Stimulated activated CD8-positive, alpha-beta memory T cell treated with anti-CD3 and anti-CD28 coated beads, Interleukin-2, amount 100 ng/mL, for 1 hour (primary cell): ENCODE measurements around the gene PIK3AP1.

ENCODE experiments used
- DNase-seq, 2 donors: peaks; one replicate each; pipeline ENCODE4 v3.0.0-alpha.2; 2020; ENCODE audit warnings: low read depth in 2 of 2

PIK3AP1 gene

DNA sequence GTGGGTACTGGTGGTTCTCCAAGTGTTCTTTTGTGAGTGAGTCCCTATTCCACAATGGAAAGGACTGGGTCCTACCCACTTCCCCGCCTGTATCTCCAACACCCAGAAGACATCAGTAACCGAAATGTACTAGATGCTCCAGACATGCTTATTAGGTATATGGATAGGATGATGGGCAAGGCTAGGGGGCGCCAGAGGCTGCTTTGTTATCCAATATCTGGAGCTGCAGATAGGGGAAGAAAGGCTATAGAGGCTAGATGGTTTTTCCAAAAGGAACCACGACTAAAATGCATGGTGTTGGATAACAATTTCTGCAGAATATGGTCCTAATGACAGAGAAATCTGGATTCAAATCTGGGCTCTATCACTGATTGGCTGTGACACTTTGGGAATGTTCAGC, 77.3 kb downstream of the PIK3AP1 start:
- peak; percentile 23 to 31 for DNase-seq

- DNase-seq, result no peak
Measured at GRCh38 chr10:96642530-96642929, 77.8 kb downstream of the PIK3AP1 start.

GRCh38 chr10:96641396-96642295, 78.7 kb downstream of the PIK3AP1 start:
- DNase-seq, result no peak

DNA sequence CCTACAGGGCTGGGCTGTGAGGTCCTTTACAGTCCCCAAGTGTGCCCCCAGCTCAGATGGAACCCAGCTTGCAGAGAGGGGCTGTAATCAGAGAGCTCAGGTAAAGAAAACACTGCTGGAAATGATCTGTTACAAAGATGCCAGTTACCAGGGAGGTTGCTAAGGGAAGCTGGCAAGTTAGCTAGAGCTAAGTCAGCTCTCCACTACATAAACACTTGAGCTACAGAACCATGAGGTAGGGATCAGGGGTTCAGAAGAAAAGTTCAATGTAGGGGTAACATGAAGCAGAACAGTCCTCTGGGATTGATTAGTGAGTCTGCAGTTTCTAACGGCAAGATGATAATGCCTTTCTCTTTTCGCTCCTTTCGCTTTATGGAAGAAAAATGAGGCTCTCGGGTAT, 80.4 kb downstream of the PIK3AP1 start:
- no peak for DNase-seq

DNA sequence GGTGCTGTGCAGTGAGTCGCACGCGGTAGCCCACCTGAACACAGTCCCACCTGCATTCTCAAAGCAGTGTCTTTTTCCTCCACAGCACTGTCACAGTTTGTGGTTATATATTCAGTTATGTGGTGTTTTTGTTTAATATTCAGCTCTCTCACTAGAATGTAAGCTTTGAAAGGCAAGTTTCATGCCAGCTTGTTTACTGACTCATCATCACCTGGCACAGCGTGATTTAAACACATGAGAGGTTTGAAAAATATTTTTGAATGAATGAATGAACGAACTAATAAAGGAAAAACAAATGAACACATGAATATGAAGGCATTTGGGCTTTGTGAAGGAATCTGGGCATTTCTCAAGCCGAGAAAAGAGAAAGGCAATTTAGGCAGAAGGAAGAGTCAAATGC, 81.6 kb downstream of the PIK3AP1 start:
- no peak for DNase-seq

GRCh38 chr10:96638120-96638519, 82.2 kb downstream of the PIK3AP1 start:
- no peak for DNase-seq

GRCh38 chr10:96637709-96638108, 82.6 kb downstream of the PIK3AP1 start:
- no peak for DNase-seq

GRCh38 chr10:96636551-96636950, 83.8 kb downstream of the PIK3AP1 start:
- DNase-seq, result no peak

DNA sequence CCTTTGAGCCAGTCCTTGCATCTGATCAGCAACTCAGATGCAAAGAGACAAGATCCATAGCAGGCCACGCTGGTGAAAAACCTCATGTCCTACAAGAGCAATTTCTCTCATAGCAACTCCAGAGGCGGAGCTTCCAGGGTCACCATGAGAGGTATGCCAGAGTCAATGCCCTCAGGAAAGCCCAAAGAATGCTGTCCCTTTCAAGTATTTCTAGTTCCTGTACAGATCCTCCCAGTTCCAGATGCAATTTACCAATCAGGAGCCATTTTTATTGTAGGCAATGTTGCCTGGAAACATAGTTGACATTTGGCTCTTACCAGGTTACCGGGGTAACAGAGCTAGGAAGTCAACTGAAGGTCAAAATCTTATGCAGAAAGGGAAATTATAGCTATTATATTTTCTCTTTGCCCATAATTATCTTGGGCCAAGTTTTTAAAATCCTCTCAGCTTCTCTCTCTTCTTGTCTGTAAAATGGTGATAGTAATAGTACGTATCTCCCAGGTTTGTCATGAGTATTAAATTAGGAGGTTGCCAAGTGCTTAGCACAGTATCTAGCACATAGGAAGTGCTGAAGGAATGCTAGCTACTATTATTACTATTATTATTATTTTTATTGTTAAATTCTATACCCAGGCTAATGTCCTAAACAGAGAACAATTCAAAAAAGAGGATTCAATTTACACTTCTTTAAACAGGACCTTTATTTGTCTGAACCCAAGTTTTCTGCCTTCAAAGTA, 87.2 kb downstream of the PIK3AP1 start:
- DNase-seq, result no peak

GRCh38 chr10:96627292-96627691, 93.0 kb downstream of the PIK3AP1 start:
- DNase-seq, result no peak

- DNase-seq, result no peak
Measured at GRCh38 chr10:96626795-96627194, 93.5 kb downstream of the PIK3AP1 start.

- no peak for DNase-seq
Measured at GRCh38 chr10:96625173-96625572, 95.1 kb downstream of the PIK3AP1 start.

DNA sequence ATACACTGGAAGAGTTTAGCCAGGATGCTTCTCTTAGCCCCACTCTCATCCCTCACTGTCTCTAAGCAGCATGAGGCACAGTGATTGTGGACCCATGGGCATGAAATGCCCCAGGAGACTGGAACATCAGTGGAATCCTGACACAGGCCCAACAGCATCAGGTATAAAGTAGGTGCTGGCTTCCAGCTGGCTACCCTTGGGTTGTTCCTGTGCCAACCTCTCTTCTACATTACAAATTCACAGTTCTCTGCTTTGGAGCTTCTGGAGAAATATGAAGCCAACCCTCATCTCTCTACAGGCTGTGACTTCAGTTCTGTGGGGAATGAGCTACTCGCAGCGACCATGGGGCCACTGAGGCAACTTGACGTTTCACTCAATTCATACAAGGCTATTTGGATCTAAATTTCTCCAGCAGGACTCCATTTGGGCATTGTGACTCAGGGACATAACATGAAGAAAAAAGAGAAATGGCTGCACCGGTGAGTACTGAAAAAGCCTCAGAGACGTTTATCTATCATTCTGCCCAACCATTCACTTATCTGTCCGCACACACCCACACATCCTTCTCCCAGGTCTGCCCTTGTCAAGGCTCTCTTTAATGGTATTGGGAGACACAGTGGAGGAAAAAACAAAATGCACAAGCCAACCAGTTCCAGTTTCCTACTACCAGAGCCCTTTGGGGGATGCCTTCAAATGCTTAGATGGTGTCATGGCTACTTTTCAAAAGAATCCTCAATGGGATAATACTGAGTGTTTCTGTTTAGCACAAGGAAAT, 98.1 kb downstream of the PIK3AP1 start:
- DNase-seq, result no peak

GRCh38 chr10:96619796-96620773, 100.2 kb downstream of the PIK3AP1 start:
- DNase-seq, result no peak

DNA sequence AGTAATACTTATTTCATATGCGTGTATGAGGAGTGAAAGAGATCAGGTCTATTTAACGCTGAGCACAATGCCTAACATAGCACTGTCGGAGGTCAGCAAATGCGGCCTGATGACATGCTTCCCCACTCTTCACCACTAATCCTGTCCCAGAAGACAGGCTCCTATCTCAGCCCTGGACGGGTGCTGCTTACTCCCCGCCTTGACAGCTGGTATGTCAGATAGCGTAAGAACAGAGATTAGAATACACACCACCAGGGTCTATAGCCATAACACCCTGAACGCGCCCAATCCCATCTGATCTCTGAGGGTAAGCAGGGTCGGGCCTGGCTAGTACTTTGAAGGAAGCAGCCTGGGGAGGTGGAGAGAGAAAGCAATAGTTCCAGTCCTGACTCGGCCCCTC, 101.2 kb downstream of the PIK3AP1 start:
- DNase-seq, result no peak

- DNase-seq, result no peak
Measured at GRCh38 chr10:96618653-96619052, 101.7 kb downstream of the PIK3AP1 start.

DNA sequence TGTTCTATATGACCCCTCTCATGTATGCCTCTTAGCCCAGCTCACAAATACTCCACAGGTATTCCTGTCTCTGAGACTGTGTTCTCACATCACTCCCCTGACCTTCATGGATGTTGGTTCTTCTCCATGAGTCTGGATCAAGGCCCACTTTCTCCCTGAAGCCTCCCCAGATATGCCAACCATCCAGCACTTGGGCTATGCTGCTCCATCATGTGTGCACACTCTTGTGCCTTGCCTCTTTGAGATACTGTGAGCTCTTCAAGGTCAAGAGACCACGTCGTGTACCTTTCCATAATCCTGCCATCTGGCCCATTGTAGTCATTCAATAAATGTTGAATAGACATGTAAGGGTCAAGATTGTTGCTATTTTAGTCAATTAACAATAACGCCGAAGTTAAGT, 103.4 kb downstream of the PIK3AP1 start:
- no peak for DNase-seq

DNA sequence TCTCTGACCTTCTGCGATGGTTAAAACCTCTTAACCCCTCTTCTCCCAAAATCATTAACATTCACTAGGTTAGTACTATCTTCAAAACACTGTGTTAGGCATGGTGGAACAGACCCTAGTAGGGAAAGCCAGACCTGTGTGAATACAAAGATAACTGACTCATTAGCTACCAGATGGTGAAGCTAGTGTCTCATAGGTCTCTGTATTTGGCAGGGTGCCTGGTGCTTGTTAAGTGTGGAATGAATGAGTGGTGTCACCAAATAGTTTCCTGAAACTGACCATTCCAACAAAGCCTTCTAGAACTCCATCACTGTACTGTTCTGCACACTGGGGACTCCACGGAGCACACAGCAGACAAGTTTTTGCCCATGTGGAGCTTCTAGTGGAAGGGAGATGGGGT, 105.8 kb downstream of the PIK3AP1 start:
- no peak for DNase-seq

DNA sequence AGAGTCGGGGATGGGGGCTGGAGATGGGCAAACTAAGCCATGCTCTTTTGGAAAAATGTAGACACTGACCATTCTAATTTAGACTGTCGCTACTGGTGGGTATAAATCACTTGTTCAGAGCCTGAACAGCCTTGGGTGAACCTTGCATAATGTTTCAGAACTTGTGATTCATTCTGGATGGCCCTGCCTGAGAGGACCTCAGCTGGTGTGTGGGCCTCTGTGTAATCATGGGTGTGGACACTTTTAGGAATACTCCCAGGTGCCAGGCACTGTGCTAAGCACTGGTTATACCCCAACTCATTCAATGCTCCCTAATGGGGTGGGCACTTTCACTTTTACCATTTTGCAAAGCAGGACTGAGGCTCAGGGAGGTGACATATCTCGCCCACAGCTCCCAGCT, 106.7 kb downstream of the PIK3AP1 start:
- DNase-seq, result no peak

- DNase-seq, result no peak
Measured at GRCh38 chr10:96612055-96612830, 108.1 kb downstream of the PIK3AP1 start.
